ENCODE data around the gene CNTNAP5.

CNTNAP5 gene

DNA sequence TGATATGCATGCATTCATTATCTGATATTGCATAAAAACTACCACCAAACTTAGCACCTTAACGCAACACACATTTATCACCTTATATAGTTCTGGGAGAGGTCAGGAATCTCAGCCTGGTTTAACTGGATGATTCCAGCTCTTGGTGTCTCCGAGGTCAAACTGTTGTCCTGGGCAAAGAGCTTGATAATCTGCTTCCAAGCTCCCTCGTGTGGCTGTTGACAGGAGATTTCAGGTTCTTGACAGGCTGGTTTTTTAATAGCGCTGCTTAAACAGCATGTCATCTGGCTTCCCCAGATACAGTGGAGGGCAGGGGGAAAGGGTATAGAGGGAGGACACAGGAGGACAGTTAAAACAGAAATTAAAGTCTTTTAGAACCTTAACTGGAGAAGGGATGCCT is 785.0 kb downstream of the CNTNAP5 start:
- DNase-seq (ENCODE audit: low read depth in 2 of 2): no peak

DNA sequence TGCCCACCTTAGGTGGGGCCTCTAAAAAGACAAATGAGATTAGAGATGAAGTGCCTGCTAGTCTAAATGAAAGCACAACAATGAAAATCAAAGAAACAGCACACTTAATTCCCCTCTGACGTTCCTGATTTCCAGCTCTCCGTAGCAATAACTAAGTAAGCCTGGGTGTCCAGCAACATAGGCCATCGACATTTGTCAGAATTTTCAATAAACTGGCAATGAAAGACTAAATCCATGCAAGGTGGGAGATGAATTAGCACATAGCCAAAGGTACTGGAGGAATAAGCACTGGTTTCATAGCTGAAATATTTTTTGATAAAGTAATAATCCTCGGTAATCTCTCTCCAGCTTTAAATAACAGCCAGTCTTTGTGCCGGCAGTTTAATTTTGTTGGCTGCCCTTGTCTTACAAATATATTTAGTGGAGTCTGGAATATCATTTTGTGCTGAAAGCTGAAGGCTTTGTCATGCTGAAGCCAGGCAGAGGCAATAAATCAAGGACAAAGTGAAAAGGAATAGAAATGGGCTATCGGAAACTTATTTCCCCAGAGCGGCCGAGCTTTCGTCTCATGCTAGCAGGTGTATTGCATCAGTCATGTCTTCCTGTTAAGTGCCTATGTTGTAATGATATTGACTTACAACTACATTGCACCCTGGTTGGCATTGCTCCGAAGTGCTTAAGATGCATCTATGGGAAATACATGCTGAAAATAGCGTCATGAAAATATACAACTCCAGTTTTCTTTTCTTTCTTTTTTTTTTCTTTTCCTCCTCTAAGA is 790.1 kb downstream of the CNTNAP5 start:
- DNase-seq (ENCODE audit: low read depth in 2 of 2): no peak

GRCh38 chr2:124816007-124816406 is 790.9 kb downstream of the CNTNAP5 start:
- no peak for DNase-seq (ENCODE audit: low read depth in 2 of 2)

DNA sequence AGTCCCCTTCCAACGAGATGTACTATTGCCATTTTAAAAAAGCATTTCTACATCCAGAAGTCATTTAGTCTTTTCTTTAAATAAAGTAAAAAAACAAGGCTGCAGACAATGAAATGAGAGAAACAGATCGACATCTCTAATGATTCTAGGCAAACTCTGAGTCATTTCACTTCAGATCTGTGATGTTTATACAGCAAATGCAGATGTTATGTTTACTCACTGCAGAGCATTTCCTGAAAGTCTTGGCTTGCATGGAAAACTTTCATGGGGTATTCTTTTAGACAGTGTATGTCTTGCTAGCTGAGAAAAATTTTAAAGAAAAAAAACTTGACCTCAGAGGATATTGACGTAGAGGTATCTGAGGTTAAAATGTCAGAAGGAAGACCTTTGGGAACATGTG is 797.4 kb downstream of the CNTNAP5 start:
- DNase-seq (ENCODE audit: low read depth in 2 of 2): no peak

GRCh38 chr2:124824441-124824840 is 799.4 kb downstream of the CNTNAP5 start:
- DNase-seq (ENCODE audit: low read depth in 2 of 2): no peak

DNA sequence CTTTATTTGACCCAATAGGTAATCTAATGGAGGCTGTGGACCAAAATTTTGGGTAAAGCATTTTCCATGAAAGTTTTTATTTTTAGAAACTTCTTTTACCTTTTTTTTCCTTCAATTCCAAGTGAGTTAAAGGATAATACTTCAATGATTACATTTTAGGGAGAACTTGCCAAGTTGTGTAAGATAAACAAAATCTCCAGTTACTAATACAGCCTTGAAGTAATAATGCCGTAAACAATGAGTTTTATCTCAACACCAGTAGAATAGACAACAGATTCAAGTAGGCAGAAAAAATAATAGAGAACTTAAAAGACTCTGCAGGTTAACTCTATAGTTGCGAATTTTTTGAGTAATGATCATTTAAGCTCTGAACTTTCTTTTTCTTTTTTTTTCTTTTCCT is 807.4 kb downstream of the CNTNAP5 start:
- no peak for DNase-seq (ENCODE audit: low read depth in 2 of 2)

DNA sequence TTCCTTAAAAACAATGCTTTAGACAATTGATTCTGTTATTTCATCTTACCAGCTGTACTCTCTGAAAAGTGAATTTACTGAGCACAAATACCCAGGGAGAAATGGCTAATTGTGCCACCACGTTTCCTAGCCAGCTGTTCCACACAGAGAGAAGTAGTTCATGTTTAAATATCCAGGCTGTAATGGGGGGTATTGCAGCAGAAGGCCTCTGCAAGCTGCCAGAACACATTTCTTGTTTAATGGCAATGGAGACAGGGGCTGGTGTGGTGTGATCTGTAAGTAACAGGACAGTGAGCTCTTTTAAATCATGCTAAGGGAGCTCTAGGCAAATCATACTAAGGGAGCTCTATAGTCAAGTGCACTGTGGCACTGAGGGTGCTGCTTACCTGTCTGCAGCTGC is 809.2 kb downstream of the CNTNAP5 start:
- DNase-seq (ENCODE audit: low read depth in 2 of 2): no peak

DNA sequence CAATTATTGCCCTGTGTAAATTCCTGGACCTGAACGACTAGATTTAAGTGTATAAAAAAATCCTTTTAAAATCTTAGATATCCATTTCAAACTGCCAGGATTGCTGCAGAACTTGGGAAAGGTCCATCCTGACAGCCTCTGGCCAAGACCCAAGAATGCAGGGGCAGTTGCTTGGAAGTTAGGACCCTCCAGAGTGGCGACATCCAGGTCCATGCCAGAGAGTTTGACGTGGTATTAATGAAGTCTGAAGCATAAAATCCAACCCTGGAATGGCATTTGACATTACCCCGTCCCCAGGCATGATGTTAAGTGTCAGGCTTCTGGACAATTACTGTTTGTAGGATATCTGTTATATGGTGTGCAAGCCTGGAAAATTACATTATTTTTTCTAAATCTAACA is 810.2 kb downstream of the CNTNAP5 start:
- DNase-seq (ENCODE audit: low read depth in 2 of 2): no peak

DNA sequence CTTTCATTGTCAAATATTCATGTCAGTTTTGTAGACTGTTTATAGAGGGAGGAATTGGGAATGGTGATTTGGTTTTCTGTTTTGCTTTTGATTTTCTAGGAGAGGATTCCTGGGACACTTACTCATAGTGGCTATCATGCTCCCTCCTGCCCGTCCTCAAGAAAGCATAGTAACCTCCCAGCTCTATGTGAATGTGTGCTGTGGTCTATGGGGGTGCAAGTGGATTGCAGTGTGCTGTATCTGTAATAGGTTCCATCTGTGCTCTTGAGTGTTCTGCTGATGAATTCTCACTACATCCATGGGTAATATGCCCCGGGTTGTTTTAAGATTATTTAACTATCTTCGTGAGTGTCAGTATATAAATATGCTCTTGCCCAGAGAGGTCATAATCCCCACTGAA is 811.3 kb downstream of the CNTNAP5 start:
- DNase-seq (ENCODE audit: low read depth in 2 of 2): no peak

GRCh38 chr2:124837496-124837895 is 812.4 kb downstream of the CNTNAP5 start:
- no peak for DNase-seq (ENCODE audit: low read depth in 2 of 2)

- no peak for DNase-seq (ENCODE audit: low read depth in 2 of 2)
Measured at GRCh38 chr2:124838406-124838805, 813.3 kb downstream of the CNTNAP5 start.

DNA sequence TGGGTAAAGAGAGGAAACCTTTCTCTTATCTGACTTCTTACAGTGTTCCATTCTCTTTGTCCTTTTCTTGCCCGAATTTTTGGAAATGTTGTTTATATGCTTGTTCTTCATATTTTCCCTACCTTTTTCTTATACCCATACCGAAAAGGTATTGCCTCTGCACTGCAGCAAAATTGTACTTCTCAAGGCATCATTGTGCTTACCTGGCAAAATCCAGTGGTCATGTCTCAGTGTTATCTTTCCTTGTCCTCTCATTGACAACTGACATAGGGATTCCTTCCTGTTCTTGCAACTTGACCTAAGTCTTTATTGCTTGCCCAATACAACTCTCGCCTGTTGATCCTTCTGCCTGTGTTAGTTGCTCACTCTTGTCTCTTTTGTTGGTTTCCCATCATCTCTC is 842.2 kb downstream of the CNTNAP5 start:
- DNase-seq (ENCODE audit: low read depth in 2 of 2): no peak

DNA sequence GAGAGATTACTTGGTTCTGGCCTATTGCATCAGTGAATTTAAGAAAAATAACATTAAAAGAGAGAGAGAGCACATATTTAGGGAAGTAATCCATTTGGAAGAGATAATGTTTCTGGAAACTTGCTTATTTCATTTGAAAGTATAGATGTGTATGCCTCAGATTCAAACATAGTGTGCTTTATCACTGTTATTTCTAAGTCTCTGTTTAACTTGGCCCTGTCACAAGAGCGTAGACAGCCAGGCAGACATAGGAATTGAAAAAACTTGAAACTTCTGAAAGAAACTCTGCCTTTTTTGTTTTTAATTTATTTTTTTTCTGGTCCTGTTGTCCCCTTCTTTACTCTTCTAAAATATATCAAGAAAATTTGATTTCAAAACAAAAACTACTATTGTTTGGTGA is 849.1 kb downstream of the CNTNAP5 start:
- no peak for DNase-seq (ENCODE audit: low read depth in 2 of 2)

DNA sequence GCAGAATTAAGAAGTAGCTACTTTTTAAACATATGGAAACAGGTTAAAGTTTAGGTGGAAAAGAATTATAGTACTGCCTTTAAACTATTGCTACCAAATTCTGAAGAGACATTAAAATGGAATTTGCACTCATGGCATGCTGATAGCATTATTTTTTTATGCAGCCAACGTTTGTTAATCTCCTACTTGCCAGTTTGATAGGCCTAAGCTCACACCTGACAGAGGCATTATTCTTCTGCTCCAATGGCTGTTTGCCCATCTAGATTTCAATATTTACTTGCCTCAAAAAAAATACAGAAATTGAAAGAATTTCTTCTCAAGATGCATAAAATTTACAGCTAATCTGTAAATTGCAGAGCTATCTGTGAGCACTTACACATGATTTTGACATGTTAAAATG is 849.6 kb downstream of the CNTNAP5 start:
- no peak for DNase-seq (ENCODE audit: low read depth in 2 of 2)

GRCh38 chr2:124875627-124876244 is 850.6 kb downstream of the CNTNAP5 start:
- no peak for DNase-seq (ENCODE audit: low read depth in 2 of 2)

DNA sequence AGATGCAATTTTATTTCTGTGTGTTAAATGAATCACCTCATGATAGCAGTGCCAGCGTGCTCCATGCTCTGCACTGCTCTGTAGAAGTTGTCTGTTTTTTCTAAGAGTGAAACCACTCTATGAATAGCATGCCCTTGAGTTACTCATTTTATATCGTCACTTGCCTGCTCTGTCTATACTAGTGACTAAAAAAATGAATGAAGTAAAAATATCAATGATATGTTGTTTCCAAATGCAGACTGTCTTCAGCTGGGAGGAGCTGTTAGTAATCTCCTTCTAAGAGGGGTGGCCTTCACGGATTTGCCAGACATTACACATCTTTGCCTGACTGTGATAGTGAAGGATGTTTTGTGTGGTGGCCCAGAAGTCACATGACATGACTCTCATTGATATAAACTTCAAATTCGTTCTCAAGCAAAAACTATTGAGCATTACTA is 852.1 kb downstream of the CNTNAP5 start:
- DNase-seq (ENCODE audit: low read depth in 2 of 2): no peak

DNA sequence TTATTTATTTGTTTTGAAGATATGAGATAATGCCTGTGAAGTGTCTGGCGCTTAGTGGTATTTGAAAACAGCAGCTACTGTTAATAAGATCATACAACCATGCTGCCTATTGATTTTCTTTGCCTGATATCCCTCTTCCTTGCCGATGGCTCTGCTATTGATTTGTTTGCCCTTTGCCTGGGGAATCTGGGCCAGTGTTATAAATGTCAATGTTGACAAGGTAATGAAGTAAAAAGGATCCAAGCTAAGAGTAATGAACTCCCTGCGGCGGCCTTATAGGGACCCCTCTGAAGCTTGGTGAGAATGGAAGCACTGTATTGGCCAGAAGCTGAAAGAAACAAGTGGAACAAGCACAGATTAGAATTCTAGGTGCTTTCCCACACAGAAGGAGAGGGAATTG is 854.6 kb downstream of the CNTNAP5 start:
- DNase-seq (ENCODE audit: low read depth in 2 of 2): no peak

GRCh38 chr2:124880995-124881394 is 855.9 kb downstream of the CNTNAP5 start:
- no peak for DNase-seq (ENCODE audit: low read depth in 2 of 2)

DNA sequence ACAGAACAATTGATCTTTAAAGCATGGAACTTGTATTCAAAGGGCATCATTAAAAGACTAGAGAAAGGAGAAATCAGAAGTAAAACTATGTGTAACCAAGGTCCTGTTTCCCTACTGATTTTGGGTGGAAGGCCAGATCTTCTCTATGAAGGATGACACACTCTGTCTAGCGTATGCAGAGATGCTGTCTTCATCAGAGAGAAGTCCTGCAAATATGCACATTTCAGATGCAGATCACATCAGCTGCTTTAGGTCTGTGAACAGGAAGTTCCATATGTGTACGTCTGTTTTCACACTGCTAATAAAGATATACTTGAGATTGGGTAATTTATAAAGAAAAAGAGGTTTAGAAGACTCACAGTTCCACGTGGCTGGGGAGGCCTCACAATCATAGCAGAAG is 857.3 kb downstream of the CNTNAP5 start:
- DNase-seq (ENCODE audit: low read depth in 2 of 2): no peak

- no peak for DNase-seq (ENCODE audit: low read depth in 2 of 2)
Measured at GRCh38 chr2:124883595-124883994, 858.5 kb downstream of the CNTNAP5 start.

DNA sequence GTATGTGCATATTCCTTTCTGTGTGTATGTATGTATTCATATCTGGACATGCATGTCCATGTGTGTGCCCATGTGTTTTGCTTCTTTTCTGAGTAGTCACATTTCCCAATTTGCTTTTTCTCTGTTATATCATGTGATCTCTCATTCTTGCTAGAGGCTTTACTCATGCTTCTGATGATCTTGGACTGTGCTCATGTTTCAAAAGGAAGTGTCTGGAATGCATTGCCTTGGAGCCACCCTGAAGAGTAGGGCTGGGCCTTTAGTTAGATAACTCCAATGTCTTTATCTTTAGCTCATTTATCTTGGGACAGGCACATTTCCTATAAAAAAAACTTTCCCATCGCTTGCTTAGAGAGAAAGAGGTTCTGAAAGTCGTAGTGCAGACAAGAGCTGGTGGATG is 859.2 kb downstream of the CNTNAP5 start:
- DNase-seq (ENCODE audit: low read depth in 2 of 2): no peak

DNA sequence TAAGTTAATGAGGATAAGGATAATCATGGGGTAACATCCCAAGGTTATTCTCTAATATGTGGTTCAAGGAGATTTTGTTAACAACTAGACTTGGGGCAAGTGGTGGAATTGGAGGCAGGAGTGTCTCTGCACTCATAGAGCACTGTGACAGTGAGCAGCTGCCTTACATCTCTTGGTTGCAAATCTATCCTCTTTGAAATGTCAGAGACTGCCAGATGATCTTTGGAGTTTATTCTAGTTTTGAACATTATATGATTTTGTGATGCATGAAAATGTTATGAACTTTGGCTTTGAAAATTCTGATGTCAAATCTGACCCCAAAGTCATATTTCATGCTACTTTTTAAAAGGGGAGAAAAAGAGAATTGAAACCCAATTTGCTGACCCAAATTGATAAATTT is 861.1 kb downstream of the CNTNAP5 start:
- DNase-seq (ENCODE audit: low read depth in 2 of 2): no peak

DNA sequence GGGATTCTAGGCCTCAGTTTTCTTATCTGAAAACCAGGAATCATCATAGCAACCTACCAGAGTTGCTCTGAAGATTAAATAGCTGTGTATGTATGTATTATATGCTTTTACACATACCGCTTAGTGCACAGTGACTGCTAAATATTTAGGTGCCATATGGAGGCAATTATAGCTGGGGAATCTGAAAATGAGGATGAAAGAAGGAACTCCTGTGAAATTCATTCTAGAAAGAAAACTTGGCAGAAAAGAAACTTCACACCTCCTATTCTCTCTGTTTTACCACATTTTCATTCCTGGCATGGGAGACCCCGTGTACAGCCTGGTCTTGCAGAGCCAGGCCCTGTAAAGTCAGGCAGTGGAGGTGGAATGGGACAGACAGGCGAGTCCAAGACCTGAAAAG is 862.4 kb downstream of the CNTNAP5 start:
- DNase-seq (ENCODE audit: low read depth in 2 of 2): no peak

GRCh38 chr2:124888431-124888830 is 863.3 kb downstream of the CNTNAP5 start:
- DNase-seq (ENCODE audit: low read depth in 2 of 2): no peak
